Mesenchymal stem cell (in vitro differentiated cells and primary cell): Measurements from ENCODE around the gene RAB11FIP4.

Experiments
- DNase-seq: peaks from one replicate; pipeline ENCODE4 v3.0.0-alpha.2; 2013
- H2AFZ ChIP-seq: one replicate; pipeline ENCODE4 v1.6.1; 2013; ENCODE audit warnings: low read depth, mild to moderate bottlenecking, control low read depth, inconsistent platforms, low read length, moderate library complexity
- H2AK5ac ChIP-seq: 2 replicates; pipeline ENCODE4 v1.6.1; 2013; ENCODE audit warnings: low read length, moderate library complexity, mild to moderate bottlenecking, inconsistent platforms; ENCODE audit not compliant: severe bottlenecking
- H2BK120ac ChIP-seq: one replicate; pipeline ENCODE4 v1.6.1; 2013; ENCODE audit warnings: low read depth, mild to moderate bottlenecking, inconsistent platforms, low read length, moderate library complexity
- H2BK12ac ChIP-seq, 2 experiments: one replicate each; pipeline ENCODE4 v1.6.1; 2013; ENCODE audit warnings: inconsistent platforms in 2 of 2, low read length in 2 of 2, mild to moderate bottlenecking in 2 of 2, moderate library complexity in 2 of 2, control low read depth in 1 of 2
- H2BK15ac ChIP-seq: one replicate; pipeline ENCODE4 v1.6.1; 2013; ENCODE audit warnings: mild to moderate bottlenecking, low read depth, inconsistent platforms; ENCODE audit not compliant: poor library complexity, severe bottlenecking
- H2BK5ac ChIP-seq: 2 replicates; pipeline ENCODE4 v1.6.1; 2013; ENCODE audit warnings: low read depth, mild to moderate bottlenecking, low read length, control low read depth, inconsistent platforms; ENCODE audit not compliant: poor library complexity, severe bottlenecking
- H3K14ac ChIP-seq, 2 experiments: one replicate each; pipeline ENCODE4 v1.6.1; 2013; ENCODE audit warnings: inconsistent platforms in 2 of 2, low read length in 2 of 2, control low read depth in 1 of 2, mild to moderate bottlenecking in 1 of 2, moderate library complexity in 1 of 2
- H3K18ac ChIP-seq, 2 experiments: one replicate each; pipeline ENCODE4 v1.6.1; 2013; ENCODE audit warnings: inconsistent platforms in 2 of 2, low read length in 2 of 2, control low read depth in 1 of 2, low read depth in 1 of 2, mild to moderate bottlenecking in 1 of 2
- H3K23ac ChIP-seq, 2 experiments: one replicate each; pipeline ENCODE4 v1.6.1; 2013; ENCODE audit warnings: inconsistent platforms in 2 of 2, low read length in 2 of 2, mild to moderate bottlenecking in 2 of 2, moderate library complexity in 2 of 2, control low read depth in 1 of 2
- H3K27ac ChIP-seq: 2 replicates; pipeline ENCODE4 v1.5.1; 2013; ENCODE audit warnings: mild to moderate bottlenecking, moderate library complexity, low read length, control low read depth, inconsistent platforms; ENCODE audit not compliant: poor library complexity, severe bottlenecking
- H3K27me3 ChIP-seq, 2 experiments: 2 replicates each; pipeline versions ENCODE4 v1.6.1 to v1.7.0; 2013; ENCODE audit warnings: low read length in 2 of 2, mild to moderate bottlenecking in 2 of 2, moderate library complexity in 2 of 2, control low read depth in 1 of 2, inconsistent platforms in 1 of 2; ENCODE audit not compliant: control insufficient read depth in 1 of 2, insufficient read depth in 1 of 2
- H3K36me3 ChIP-seq, 2 experiments: 2 replicates each; pipeline versions ENCODE4 v1.6.1 to v1.7.0; 2013; ENCODE audit warnings: low read length in 2 of 2, control low read depth in 1 of 2, inconsistent platforms in 1 of 2, low read depth in 1 of 2, mild to moderate bottlenecking in 1 of 2; ENCODE audit not compliant: insufficient read depth in 2 of 2, control insufficient read depth in 1 of 2
- H3K4ac ChIP-seq, 2 experiments: one replicate each; pipeline ENCODE4 v1.6.1; 2013; ENCODE audit warnings: inconsistent platforms in 2 of 2, low read length in 2 of 2, mild to moderate bottlenecking in 2 of 2, moderate library complexity in 2 of 2, control low read depth in 1 of 2, low read depth in 1 of 2
- H3K4me1 ChIP-seq: 2 replicates; pipeline ENCODE4 v1.6.1; 2013; ENCODE audit warnings: low read depth, low read length, control low read depth; ENCODE audit not compliant: control insufficient read depth, insufficient read depth
- H3K4me2 ChIP-seq: 2 replicates; pipeline ENCODE4 v1.6.1; 2013; ENCODE audit warnings: low read length, mild to moderate bottlenecking, inconsistent platforms; ENCODE audit not compliant: poor library complexity, severe bottlenecking
- H3K4me3 ChIP-seq, 2 experiments: 2 replicates each; pipeline versions ENCODE4 v1.5.1 to v1.7.0; 2013; ENCODE audit warnings: low read length in 2 of 2, mild to moderate bottlenecking in 2 of 2, control low read depth in 1 of 2, low read depth in 1 of 2; ENCODE audit not compliant: insufficient read depth in 1 of 2
- H3K79me1 ChIP-seq: replicated peaks from 2 replicates; pipeline ENCODE4 v1.6.1; 2013; ENCODE audit warnings: mild to moderate bottlenecking, control low read depth, low read length, inconsistent platforms; ENCODE audit not compliant: poor library complexity, severe bottlenecking
- H3K9ac ChIP-seq: 2 replicates; pipeline ENCODE4 v1.7.0; 2013; ENCODE audit warnings: mild to moderate bottlenecking, low read length, moderate library complexity
- H3K9me3 ChIP-seq: 2 replicates; pipeline ENCODE4 v1.7.0; 2013; ENCODE audit warnings: mild to moderate bottlenecking, low read length; ENCODE audit not compliant: control insufficient read depth
- H4K8ac ChIP-seq: one replicate; pipeline ENCODE4 v1.6.1; 2013; ENCODE audit warnings: inconsistent platforms, mild to moderate bottlenecking, low read length, moderate library complexity
- H4K91ac ChIP-seq: one replicate; pipeline ENCODE4 v1.6.1; 2013; ENCODE audit warnings: mild to moderate bottlenecking, low read length, inconsistent platforms
- WGBS: methylation state at CpG from one replicate; pipeline ENCODE4 v1.1.7; 2013; ENCODE audit warnings: mixed read lengths; 5-methylcytosine and 5-hydroxymethylcytosine counted together

RAB11FIP4 gene

DNA sequence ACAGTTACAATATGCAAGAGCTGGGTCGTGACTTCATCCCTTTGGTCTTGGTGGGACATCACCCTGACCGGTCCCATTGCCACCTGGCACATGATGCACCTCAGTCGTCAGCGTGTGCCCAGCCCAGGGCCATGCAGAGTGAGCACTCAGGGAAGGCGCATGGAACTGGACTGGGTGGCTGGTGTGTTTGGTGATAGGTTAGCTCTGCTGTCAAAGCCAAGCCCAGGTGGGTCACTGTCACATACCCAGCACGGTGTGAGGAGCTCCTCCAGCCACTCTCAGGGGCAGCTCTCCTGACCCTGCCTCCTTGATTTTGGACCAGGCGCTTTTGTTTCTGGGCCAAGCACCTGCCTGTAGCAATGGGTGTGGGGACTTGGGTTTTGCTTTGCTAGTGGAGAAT is 180.9 kb downstream of the RAB11FIP4 start:
- peak overlapping the region; percentile 79 for H4K91ac ChIP-seq
- no peak overlapping the region for H2AK5ac ChIP-seq
- DNase-seq, result no peak
- no peak overlapping the region for H3K4me2 ChIP-seq
- no peaks in the 10 kb centered on the region for H3K9me3 ChIP-seq
- peak overlapping the region in 1 of 2 experiments; percentile 27 for H3K4me3 ChIP-seq
- peak overlapping the region; percentile 4 for H4K8ac ChIP-seq
- H3K9ac ChIP-seq, result peak overlapping the region; percentile 82
- no peak overlapping the region for H3K14ac ChIP-seq
- peaks cover 39% of the 10 kb centered on the region for H3K4me1 ChIP-seq
- no peaks in the 10 kb centered on the region for H3K27me3 ChIP-seq
- H3K18ac ChIP-seq, result peak overlapping the region in 1 of 2 experiments; percentile 14
- no peak overlapping the region for H3K23ac ChIP-seq
- H2BK12ac ChIP-seq, result peak overlapping the region in 1 of 2 experiments; percentile 62
- H2BK15ac ChIP-seq, result no peak overlapping the region
- no peak overlapping the region for H2BK120ac ChIP-seq
- WGBS, result 94% methylated on average over 7 of the region's 7 CpGs
- H3K79me1 ChIP-seq, result no peaks in the 10 kb centered on the region
- no peak overlapping the region for H3K27ac ChIP-seq
- H2BK5ac ChIP-seq, result no peak overlapping the region
- H3K4ac ChIP-seq, result no peak overlapping the region
- peaks cover 55 to 58% of the 10 kb centered on the region in 2 experiments for H3K36me3 ChIP-seq
- no peak overlapping the region for H2AFZ ChIP-seq

DNA sequence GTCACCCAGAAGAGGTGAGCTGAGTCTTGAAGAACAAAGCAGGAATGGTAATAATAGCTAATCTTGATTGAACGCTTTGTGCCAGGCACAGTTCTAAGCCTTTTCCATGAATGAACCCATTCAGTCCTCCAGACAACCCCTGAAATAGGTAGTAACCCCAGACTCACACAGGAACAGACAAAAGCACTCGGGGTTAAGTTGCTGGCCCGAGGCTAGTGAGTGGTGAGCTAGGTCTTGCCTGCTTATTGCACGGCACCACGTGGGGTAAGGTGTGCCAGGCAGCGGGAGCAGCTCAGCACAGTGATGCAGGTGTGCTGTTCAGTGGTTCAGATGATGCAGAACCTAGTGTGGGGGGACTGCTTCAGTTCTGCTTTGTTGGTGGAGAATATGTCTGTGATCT is 181.6 kb downstream of the RAB11FIP4 start:
- Histone ChIP-seq H3K4ac (no peak overlapping the region), H3K9ac (peak overlapping the region; percentile 82), H2AFZ (no peak overlapping the region), H2BK12ac (no peak overlapping the region), H3K27me3 (no peaks in the 10 kb centered on the region), H3K4me1 (peaks cover 37% of the 10 kb centered on the region), H3K9me3 (no peaks in the 10 kb centered on the region), H4K8ac (no peak overlapping the region), H3K18ac (no peak overlapping the region), H2BK120ac (no peak overlapping the region), H3K14ac (peak overlapping the region in 1 of 2 experiments; percentile 78), H3K79me1 (no peaks in the 10 kb centered on the region), H2AK5ac (no peak overlapping the region), H3K4me2 (no peak overlapping the region), H3K36me3 (peaks cover 61 to 65% of the 10 kb centered on the region in 2 experiments), H3K27ac (no peak overlapping the region), H2BK15ac (no peak overlapping the region), H3K23ac (no peak overlapping the region), H3K4me3 (peak overlapping the region in 1 of 2 experiments; percentile 32), H4K91ac (no peak overlapping the region), H2BK5ac (no peak overlapping the region)
- no peak for DNase-seq
- 91% methylated on average over 6 of the region's 6 CpGs for WGBS

- Histone ChIP-seq H3K4me1 (peaks cover 33% of the 10 kb centered on the region), H2BK12ac (no peak overlapping the region), H3K4me2 (no peak overlapping the region), H3K23ac (no peak overlapping the region), H3K14ac (no peak overlapping the region), H3K9me3 (no peaks in the 10 kb centered on the region), H3K18ac (no peak overlapping the region), H3K36me3 (peaks cover 57 to 69% of the 10 kb centered on the region in 2 experiments), H2BK5ac (no peak overlapping the region), H2AFZ (no peak overlapping the region), H3K27me3 (no peaks in the 10 kb centered on the region), H3K4ac (no peak overlapping the region), H3K79me1 (no peaks in the 10 kb centered on the region), H2AK5ac (no peak overlapping the region), H4K91ac (no peak overlapping the region), H4K8ac (no peak overlapping the region), H3K9ac (peak overlapping the region; percentile 82), H3K4me3 (peak overlapping the region in 1 of 2 experiments; percentile 32), H2BK120ac (no peak overlapping the region), H2BK15ac (no peak overlapping the region), H3K27ac (no peak overlapping the region)
- DNase-seq, result no peak
- WGBS, result 84% methylated on average over 6 of the region's 6 CpGs
Observed at GRCh38 chr17:31573861-31574260, 182.4 kb downstream of the RAB11FIP4 start.

- Histone ChIP-seq H2BK15ac (no peak overlapping the region), H3K4me3 (no peak overlapping the region)
- WGBS, result 91% methylated on average over 10 of the region's 10 CpGs
Observed at GRCh38 chr17:31574458-31574857, 183.0 kb downstream of the RAB11FIP4 start.

More at GRCh38 chr17:31574458-31574857, 183.0 kb downstream of the RAB11FIP4 start:
- Histone ChIP-seq H2BK5ac (no peak overlapping the region), H2BK12ac (no peak overlapping the region), H3K18ac (no peak overlapping the region), H3K4me2 (no peak overlapping the region), H4K91ac (no peak overlapping the region), H2AK5ac (no peak overlapping the region), H2AFZ (no peak overlapping the region), H3K27me3 (no peaks in the 10 kb centered on the region), H3K4ac (no peak overlapping the region), H3K36me3 (peaks cover 57 to 71% of the 10 kb centered on the region in 2 experiments), H3K79me1 (no peaks in the 10 kb centered on the region), H3K14ac (no peak overlapping the region), H3K4me1 (peaks cover 38% of the 10 kb centered on the region), H2BK120ac (no peak overlapping the region), H3K9ac (peak overlapping the region; percentile 22), H3K9me3 (no peaks in the 10 kb centered on the region), H3K23ac (no peak overlapping the region), H3K27ac (no peak overlapping the region), H4K8ac (no peak overlapping the region)
- no peak for DNase-seq
